Adrenal gland (tissue), 12 donors: Measurements from ENCODE around the gene NECAB2. TPM values are rescaled to one million over a fixed set of nuclear protein-coding genes. Genes with fewer than 3 reads are reported as not detected.
A peak's percentile ranks its signal among the peaks of the same experiment; 100 is the strongest.

Experiments
- DNase-seq, 7 donors: peaks; one replicate each; pipeline ENCODE4 v3.0.0-alpha.2; 2019 to 2020
- H3K27ac ChIP-seq, 5 donors: fragments of 200-600 bp; sonication (generic) in 4 of 5; 1 replicate in 3 of 5; 2 replicates in 2 of 5; pipeline versions ENCODE4 v1.5.1 to v1.8.0; 2016 to 2020; ENCODE audit warnings: mild to moderate bottlenecking in 1 of 5
- H3K27me3 ChIP-seq: fragments of 200-600 bp; 2 replicates; pipeline ENCODE4 v1.8.0; 2021
- H3K36me3 ChIP-seq, 2 donors: fragments of 200-600 bp; replicated peaks in 1 of 2; 1 replicate in 1 of 2; 2 replicates in 1 of 2; pipeline versions ENCODE4 v1.5.1 to v1.8.0; 2018 to 2022
- H3K4me1 ChIP-seq, 2 donors: fragments of 200-600 bp; replicated peaks in 1 of 2; 1 replicate in 1 of 2; 2 replicates in 1 of 2; pipeline versions ENCODE4 v1.5.1 to v1.8.0; 2018 to 2021
- H3K4me3 ChIP-seq, 4 donors: fragments of 200-600 bp; sonication (generic) in 3 of 4; one replicate each; pipeline ENCODE4 v1.5.1; 2016 to 2018
- H3K9me3 ChIP-seq, 3 donors: fragments of 200-600 bp; sonication (generic) in 1 of 3; replicated peaks in 1 of 3; 1 replicate in 2 of 3; 2 replicates in 1 of 3; pipeline versions ENCODE4 v1.5.1 to v1.8.0; 2016 to 2021
- CTCF ChIP-seq, 6 experiments: fragments of 450-650 bp in 4 of 6; fragments of 200-600 bp in 2 of 6; sonication (generic) in 1 of 6; IDR thresholded peaks; 1 replicate in 5 of 6; 2 replicates in 1 of 6; pipeline versions ENCODE4 v1.5.1 to v1.8.0; 2016 to 2021; ENCODE audit warnings: antibody characterized with exemption in 6 of 6, mild to moderate bottlenecking in 2 of 6, moderate library complexity in 1 of 6
- POLR2A ChIP-seq, 2 donors: fragments of 450-650 bp; IDR thresholded peaks; one replicate each; pipeline ENCODE4 v1.6.1; 2017; ENCODE audit warnings: antibody characterized with exemption in 2 of 2, mild to moderate bottlenecking in 2 of 2, moderate library complexity in 1 of 2
- WGBS, 4 donors: extraction: QIAGEN DNeasy Blood & Tissue Kit in 2 of 4; methylation state at CpG; one replicate each; pipeline versions ENCODE4 v1.1.5 to v1.1.7; 2013 to 2017; 5-methylcytosine and 5-hydroxymethylcytosine counted together
- intact Hi-C, 2 donors: fragments of 100-400 bp; cut with DNase I; formaldehyde crosslinking; loops; one replicate each; pipeline versions ENCODE4 v1.14.1 to v1.15.0; 2022 to 2023
- polyA plus RNA-seq, 3 donors: library from polyadenylated mRNA; stranded (reverse); fragments of 200-250 nt in 2 of 3; fragments of 350-450 nt in 1 of 3; fragmentation: Illumina TruSeq in 1 of 3; extraction: RNeasy Lipid Tissue Mini Kit (QIAGEN cat#74804) in 1 of 3; gene quantifications; one replicate each; pipeline ENCODE4 v1.2.3, GENCODE V29; 2013 to 2014
- total RNA-seq, 9 donors: library from RNA; depleted of rRNA in 4 of 9; stranded (reverse); fragments of >200 nt in 4 of 9; fragments of 120-200 nt in 1 of 9; fragmentation: NEBNext Ultra II Directional in 1 of 9; extraction: Animal tissue kit (Norgen Biotek cat#: 25700) in 1 of 9; gene quantifications; one replicate each; pipeline versions ENCODE4 v1.1.0 to v1.2.4, GENCODE V29; 2013 to 2023
- donor health status: healthy with polysubstance abuse.
- donor health status: Bipolar disorder and iron deficiency.
- donor health status: DM: yes; HTN: yes; CAD: no.
- donor health status: DM: no; HTN: no; CAD: no.
- donor health status: DM: no; HTN: no; CAD: no.
- donor health status: DM: yes; HTN: yes; CAD: no.

NECAB2 gene
- total and polyA plus RNA-seq, 12 donors: 0.14 to 2.1 (median 0.36) TPM; not detected in 3

GRCh38 chr16:83954577-83955016 lies 13.4 kb upstream of the NECAB2 start:
- H3K36me3 ChIP-seq: peaks cover 0 to 9% of the 10 kb centered on the region in 2 donors
- WGBS, 4 donors: 49 to 54% (median 52%) methylated on average over 7 to 9 of the region's 9 CpGs
- H3K27ac ChIP-seq: peak overlapping the region in 4 of 5 donors; percentile 93 to 99 (median 98)
- peaks cover 24 to 46% of the 10 kb centered on the region in 2 donors for H3K4me1 ChIP-seq
- H3K4me3 ChIP-seq: peak overlapping the region in 1 of 4 donors; percentile 59
- DNase-seq: peak; percentile 66 to 87 (median 83)
- H3K27me3 ChIP-seq: no peaks in the 10 kb centered on the region
- intact Hi-C loops: loop anchor here in 1 of 2 donors (5.0 kb wide), 1 partner anchor 228 kb away; no protein-coding TSS in a partner anchor
- TF ChIP-seq POLR2A (IDR thresholded peaks at IDR 0.05) (peak in 1 of 2 donors; percentile 45), CTCF (IDR thresholded peaks at IDR 0.05) (no peak)
- no peaks in the 10 kb centered on the region for H3K9me3 ChIP-seq

GRCh38 chr16:83955218-83956130 lies 12.6 kb upstream of the NECAB2 start:
- Histone ChIP-seq H3K36me3 (peaks cover 0 to 18% of the 10 kb centered on the region in 2 donors), H3K27ac (peak overlapping the region in 3 of 5 donors; percentile 97 to 99 (median 99)), H3K4me3 (no peak overlapping the region), H3K4me1 (peaks cover 24 to 51% of the 10 kb centered on the region in 2 donors), H3K27me3 (no peaks in the 10 kb centered on the region), H3K9me3 (no peaks in the 10 kb centered on the region)
- intact Hi-C loops: loop anchor here in 1 of 2 donors (5.0 kb wide), 1 partner anchor 227 kb away; no protein-coding TSS in a partner anchor
- TF ChIP-seq POLR2A (IDR thresholded peaks at IDR 0.05) (no peak), CTCF (IDR thresholded peaks at IDR 0.05) (no peak)
- DNase-seq: peak in 4 of 7 donors; percentile 45 to 68 (median 58)
- WGBS, 4 donors: 71 to 83% (median 75%) methylated on average over 15 to 23 of the region's 23 CpGs

GRCh38 chr16:83956336-83957289 lies 11.4 kb upstream of the NECAB2 start:
- H3K27me3 ChIP-seq: no peaks in the 10 kb centered on the region
- intact Hi-C loops: loop anchor here in 1 of 2 donors (5.0 kb wide), 1 partner anchor 226 kb away; no protein-coding TSS in a partner anchor
- peaks cover 24 to 51% of the 10 kb centered on the region in 2 donors for H3K4me1 ChIP-seq
- H3K27ac ChIP-seq: peak overlapping the region in 3 of 5 donors; percentile 17 to 99 (median 27)
- 49 to 67% (median 59%) methylated on average over 15 to 22 of the region's 22 CpGs for WGBS, 4 donors
- TF ChIP-seq CTCF (IDR thresholded peaks at IDR 0.05): peak; percentile 46 to 81 (median 72)
- TF ChIP-seq POLR2A (IDR thresholded peaks at IDR 0.05): no peak
- DNase-seq: peak; percentile 84 to 94 (median 90)
- no peak overlapping the region for H3K4me3 ChIP-seq
- peaks cover 0 to 28% of the 10 kb centered on the region in 2 donors for H3K36me3 ChIP-seq
- H3K9me3 ChIP-seq: no peaks in the 10 kb centered on the region
